Occipital lobe (tissue), 2 donors: Measurements from ENCODE around the gene TSSK2. TPM values are rescaled to one million over a fixed set of nuclear protein-coding genes. Genes with fewer than 3 reads are reported as not detected.

Source experiments
- DNase-seq: peaks from one replicate; lab custom pipeline; 2025; lab: John Stamatoyannopoulos, UW
- total RNA-seq: library from RNA; depleted of rRNA; stranded (reverse); fragments of >200 nt; gene quantifications from one replicate; pipeline ENCODE4 v1.2.3, GENCODE V29; 2014

The TSSK2 gene
- total RNA-seq, 1 donor from 2014 or later: not detected

GRCh38 chr22:19125011-19125410 is 6.1 kb upstream of the TSSK2 start:
- DNase-seq: no peak

- no peak for DNase-seq
Observed at GRCh38 chr22:19125474-19126308, 5.4 kb upstream of the TSSK2 start.

GRCh38 chr22:19126309-19127273 is 4.5 kb upstream of the TSSK2 start:
- no peak for DNase-seq

- no peak for DNase-seq
Observed at GRCh38 chr22:19127329-19128008, 3.6 kb upstream of the TSSK2 start.

- DNase-seq: no peak
Observed at GRCh38 chr22:19128009-19128401, 3.1 kb upstream of the TSSK2 start.

GRCh38 chr22:19128946-19129727 is 2.0 kb upstream of the TSSK2 start:
- no peak for DNase-seq

- DNase-seq: no peak
Observed at GRCh38 chr22:19129871-19130270, 1.2 kb upstream of the TSSK2 start.

- no peak for DNase-seq
Observed at GRCh38 chr22:19131685-19132015, 542 bp downstream of the TSSK2 start.

GRCh38 chr22:19132153-19132552 is 1.0 kb downstream of the TSSK2 start:
- DNase-seq: no peak

- DNase-seq: no peak
Observed at GRCh38 chr22:19132693-19133400, 1.7 kb downstream of the TSSK2 start.

GRCh38 chr22:19133561-19133960 is 2.5 kb downstream of the TSSK2 start:
- no peak for DNase-seq

GRCh38 chr22:19134176-19134831 is 3.2 kb downstream of the TSSK2 start:
- DNase-seq: no peak

GRCh38 chr22:19134874-19135273 is 3.8 kb downstream of the TSSK2 start:
- DNase-seq: no peak

GRCh38 chr22:19136915-19137314 is 5.8 kb downstream of the TSSK2 start:
- DNase-seq: no peak

GRCh38 chr22:19137384-19138216 is 6.5 kb downstream of the TSSK2 start:
- no peak for DNase-seq

- DNase-seq: no peak
Observed at GRCh38 chr22:19138217-19139000, 7.3 kb downstream of the TSSK2 start.

- DNase-seq: no peak
Observed at GRCh38 chr22:19139001-19139356, 7.9 kb downstream of the TSSK2 start.

GRCh38 chr22:19139974-19140373 is 8.9 kb downstream of the TSSK2 start:
- DNase-seq: no peak
